A549 (cell line): Measurements from ENCODE around the gene DUOX2.
"Not testable (repeated sequence)": the region's sequence is repeated elsewhere in the genome, so short reads cannot be mapped to it uniquely, and the experiment has no call there.

Experiments
- BHLHE40 ChIP-seq: IDR thresholded peaks from 2 replicates; pipeline ENCODE4 v1.6.1; 2012; ENCODE audit warnings: low read depth, low read length, inconsistent platforms
- MYC ChIP-seq: IDR thresholded peaks from 2 replicates; pipeline ENCODE4 v1.6.1; 2012; ENCODE audit warnings: mild to moderate bottlenecking, inconsistent platforms, low read length, improper control_type of control experiment, borderline replicate concordance
- NR3C1 ChIP-seq: fragments of >200 bp; sonication (Bioruptor Twin); formaldehyde crosslinking; IDR thresholded peaks from 3 replicates; pipeline ENCODE4 v1.6.1; 2017
- RAD21 ChIP-seq, 2 experiments: fragments of >200 bp in 1 of 2; sonication (Bioruptor Twin) in 1 of 2; formaldehyde crosslinking in 1 of 2; IDR thresholded peaks in 1 of 2; conservative IDR thresholded peaks in 1 of 2; 2 replicates in 1 of 2; 3 replicates in 1 of 2; pipeline ENCODE4 v1.6.1; 2012 to 2018; ENCODE audit warnings: inconsistent platforms in 1 of 2
- TF ChIP-seq, protein P1 (sequence below): fragments of >200 bp; sonication (Bioruptor Twin); formaldehyde crosslinking; IDR thresholded peaks from 3 replicates; pipeline ENCODE4 v1.5.1; 2016

DNA sequence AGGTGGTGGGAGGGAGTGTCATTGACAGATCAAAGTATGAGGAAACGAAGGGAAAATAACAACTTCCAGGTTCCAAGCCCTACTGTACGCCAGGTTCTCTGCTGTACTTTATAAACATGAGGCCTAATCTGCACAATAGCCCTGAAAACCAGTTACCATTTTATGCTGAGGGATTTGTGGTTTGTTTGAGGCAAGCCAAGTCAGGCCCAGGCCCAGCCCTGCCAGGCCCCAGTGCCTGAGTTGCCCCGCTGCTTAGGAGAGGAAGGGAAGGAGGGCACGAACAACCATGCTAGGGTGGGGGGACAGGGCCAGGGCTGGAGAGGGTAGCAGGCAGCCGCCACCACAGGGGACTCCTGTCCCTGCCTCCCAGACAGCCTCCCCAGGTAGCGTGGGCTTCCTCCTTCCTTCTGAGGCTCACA lies 44.0 kb downstream of the DUOX2 start:
- TF ChIP-seq BHLHE40; MYC; NR3C1; RAD21 (conservative IDR thresholded peaks at IDR 0.05 in 1 of 2, IDR thresholded peaks at IDR 0.05 in 1 of 2): not testable (repeated sequence)
- TF ChIP-seq, protein P1, sequence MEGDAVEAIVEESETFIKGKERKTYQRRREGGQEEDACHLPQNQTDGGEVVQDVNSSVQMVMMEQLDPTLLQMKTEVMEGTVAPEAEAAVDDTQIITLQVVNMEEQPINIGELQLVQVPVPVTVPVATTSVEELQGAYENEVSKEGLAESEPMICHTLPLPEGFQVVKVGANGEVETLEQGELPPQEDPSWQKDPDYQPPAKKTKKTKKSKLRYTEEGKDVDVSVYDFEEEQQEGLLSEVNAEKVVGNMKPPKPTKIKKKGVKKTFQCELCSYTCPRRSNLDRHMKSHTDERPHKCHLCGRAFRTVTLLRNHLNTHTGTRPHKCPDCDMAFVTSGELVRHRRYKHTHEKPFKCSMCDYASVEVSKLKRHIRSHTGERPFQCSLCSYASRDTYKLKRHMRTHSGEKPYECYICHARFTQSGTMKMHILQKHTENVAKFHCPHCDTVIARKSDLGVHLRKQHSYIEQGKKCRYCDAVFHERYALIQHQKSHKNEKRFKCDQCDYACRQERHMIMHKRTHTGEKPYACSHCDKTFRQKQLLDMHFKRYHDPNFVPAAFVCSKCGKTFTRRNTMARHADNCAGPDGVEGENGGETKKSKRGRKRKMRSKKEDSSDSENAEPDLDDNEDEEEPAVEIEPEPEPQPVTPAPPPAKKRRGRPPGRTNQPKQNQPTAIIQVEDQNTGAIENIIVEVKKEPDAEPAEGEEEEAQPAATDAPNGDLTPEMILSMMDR = not testable (repeated sequence)
